ENCODE data around the gene PHRF1. TPM values are rescaled to one million over a fixed set of nuclear protein-coding genes. Genes with fewer than 3 reads are reported as not detected.
A peak's percentile ranks its signal among the peaks of the same experiment; 100 is the strongest.

PHRF1 gene
- total RNA-seq, 1 donor from 2014 or later: 38.3 TPM

DNA sequence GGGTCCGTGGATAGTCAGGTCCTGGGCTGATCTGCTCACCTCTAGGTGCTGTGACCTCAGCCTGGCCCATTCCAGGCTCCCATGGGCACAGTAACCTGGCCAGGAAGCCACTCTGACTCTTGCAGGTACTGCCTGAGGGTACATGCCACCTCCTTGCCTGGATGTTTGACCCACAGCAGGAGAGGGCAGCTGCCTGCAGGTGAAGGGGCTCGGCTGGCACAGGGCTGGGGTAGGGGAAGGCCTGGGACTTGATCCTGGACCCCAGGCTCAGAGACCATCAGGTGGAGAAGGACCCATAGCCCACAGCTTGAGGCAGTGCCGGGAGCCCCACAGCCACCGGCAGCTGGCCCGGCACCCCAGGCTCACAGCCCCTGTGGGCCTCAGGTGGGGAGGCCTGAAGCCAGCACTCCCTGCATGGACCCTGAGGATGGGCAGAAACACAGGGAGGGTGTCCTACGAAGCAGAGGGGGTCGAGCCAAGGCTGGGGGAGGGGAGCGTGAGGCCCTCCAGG lies 36.2 kb upstream of the PHRF1 start:
- H3K36me3 ChIP-seq (ENCODE audit: insufficient read depth, low read length): no peaks in the 10 kb centered on the region
- Mint-ChIP-seq H3K9me3 (ENCODE audit: unreplicated experiment) (no peaks in the 10 kb centered on the region), H3K27ac (ENCODE audit: unreplicated experiment) (peak overlapping the region; percentile 18), H3K4me1 (ENCODE audit: low read depth, unreplicated experiment) (peaks cover 4% of the 10 kb centered on the region), H3K4me3 (ENCODE audit: unreplicated experiment) (no peak overlapping the region), H3K36me3 (ENCODE audit: low read depth, unreplicated experiment) (peaks cover 2% of the 10 kb centered on the region), H3K27me3 (ENCODE audit: low read depth, unreplicated experiment) (peaks cover 6% of the 10 kb centered on the region)
- no peak overlapping the region for H3K27ac ChIP-seq (ENCODE audit: low read depth, low read length)
- no peaks in the 10 kb centered on the region for H3K9me3 ChIP-seq (ENCODE audit: insufficient read depth, low read depth, low read length)
- TF ChIP-seq EZH2 (IDR thresholded peaks at IDR 0.05; ENCODE audit: insufficient read depth, low read length) (no peak), CTCF (IDR thresholded peaks at IDR 0.05; ENCODE audit: insufficient read depth, low read depth, low read length) (no peak)
- H3K27me3 ChIP-seq (ENCODE audit: insufficient read depth, low read length): no peaks in the 10 kb centered on the region
- H3K4me3 ChIP-seq (ENCODE audit: insufficient read depth, low read depth, low read length): no peak overlapping the region
- no peaks in the 10 kb centered on the region for H4K20me1 ChIP-seq (ENCODE audit: insufficient read depth, low read length)
- FAIRE-seq: no peak
- DNase-seq (ENCODE audit: low read depth): no peak
- H3K4me2 ChIP-seq (ENCODE audit: low read length): no peak overlapping the region
- H2AFZ ChIP-seq (ENCODE audit: low read depth, low read length): no peak overlapping the region
- H3K79me2 ChIP-seq (ENCODE audit: insufficient read depth, low read length): no peaks in the 10 kb centered on the region
- H3K4me1 ChIP-seq (ENCODE audit: insufficient read depth, low read length): peaks cover 15% of the 10 kb centered on the region
- no peak overlapping the region for H3K9ac ChIP-seq (ENCODE audit: low read length)

DNA sequence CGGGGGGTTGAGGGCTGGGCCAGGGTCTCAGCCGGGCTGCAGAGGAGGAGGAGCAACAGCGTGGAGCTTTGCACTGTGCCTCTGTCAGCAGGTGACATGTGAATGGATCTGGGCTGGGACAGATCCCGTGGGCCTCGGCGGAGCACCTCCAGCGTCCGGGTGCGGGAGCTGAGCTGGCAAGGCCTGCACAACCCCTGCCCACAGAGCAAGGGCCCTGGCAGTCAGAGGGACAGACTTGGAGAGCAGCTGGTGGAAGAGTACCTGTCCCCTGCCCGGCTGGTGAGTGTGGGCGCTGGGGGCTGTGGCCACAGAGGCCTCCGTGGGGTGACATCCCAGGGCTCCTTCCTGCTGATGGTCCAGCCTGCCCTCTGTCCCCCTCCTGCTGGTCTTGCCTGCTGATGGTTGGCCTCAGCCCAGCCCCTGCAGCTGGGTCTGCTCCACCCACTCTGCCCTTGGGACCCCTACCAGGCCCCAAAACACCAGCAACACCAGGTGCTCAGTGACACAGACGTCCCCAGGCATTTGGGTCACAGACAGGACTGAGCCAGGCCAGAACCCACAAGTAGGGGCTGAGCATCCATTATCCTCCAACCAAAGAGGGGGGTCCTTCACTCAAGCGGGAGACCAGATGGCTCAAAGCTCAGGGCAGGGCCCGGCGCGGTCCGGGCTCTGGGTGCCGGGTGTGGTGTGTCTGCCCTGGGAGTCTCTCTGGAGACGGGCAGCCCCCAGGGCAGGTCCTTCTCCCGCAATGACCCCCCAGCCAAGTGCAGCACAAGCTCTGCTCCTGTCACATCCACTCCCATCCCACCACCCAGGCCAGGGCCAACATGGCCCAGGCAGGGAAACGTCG lies 35.5 kb upstream of the PHRF1 start:
- peaks cover 2% of the 10 kb centered on the region for H3K36me3 Mint-ChIP-seq (ENCODE audit: low read depth, unreplicated experiment)
- H3K4me1 Mint-ChIP-seq (ENCODE audit: low read depth, unreplicated experiment): peaks cover 4% of the 10 kb centered on the region
- no peaks in the 10 kb centered on the region for H3K9me3 Mint-ChIP-seq (ENCODE audit: unreplicated experiment)
- no peak for TF ChIP-seq CTCF (IDR thresholded peaks at IDR 0.05; ENCODE audit: insufficient read depth, low read depth, low read length)
- no peak for TF ChIP-seq EZH2 (IDR thresholded peaks at IDR 0.05; ENCODE audit: insufficient read depth, low read length)
- Histone ChIP-seq H3K4me1 (ENCODE audit: insufficient read depth, low read length) (peaks cover 15% of the 10 kb centered on the region), H3K79me2 (ENCODE audit: insufficient read depth, low read length) (no peaks in the 10 kb centered on the region), H3K36me3 (ENCODE audit: insufficient read depth, low read length) (no peaks in the 10 kb centered on the region), H3K27me3 (ENCODE audit: insufficient read depth, low read length) (no peaks in the 10 kb centered on the region), H3K4me3 (ENCODE audit: insufficient read depth, low read depth, low read length) (no peak overlapping the region), H3K9ac (ENCODE audit: low read length) (no peak overlapping the region), H4K20me1 (ENCODE audit: insufficient read depth, low read length) (no peaks in the 10 kb centered on the region), H2AFZ (ENCODE audit: low read depth, low read length) (no peak overlapping the region), H3K27ac (ENCODE audit: low read depth, low read length) (no peak overlapping the region), H3K9me3 (ENCODE audit: insufficient read depth, low read depth, low read length) (no peaks in the 10 kb centered on the region), H3K4me2 (ENCODE audit: low read length) (no peak overlapping the region)
- FAIRE-seq (no peak), DNase-seq (ENCODE audit: low read depth) (no peak)
- H3K27ac Mint-ChIP-seq (ENCODE audit: unreplicated experiment): no peak overlapping the region
- no peak overlapping the region for H3K4me3 Mint-ChIP-seq (ENCODE audit: unreplicated experiment)
- H3K27me3 Mint-ChIP-seq (ENCODE audit: low read depth, unreplicated experiment): peaks cover 6% of the 10 kb centered on the region

- Histone ChIP-seq H3K4me3 (ENCODE audit: insufficient read depth, low read depth, low read length) (no peak overlapping the region), H3K79me2 (ENCODE audit: insufficient read depth, low read length) (no peaks in the 10 kb centered on the region), H3K4me2 (ENCODE audit: low read length) (no peak overlapping the region), H3K4me1 (ENCODE audit: insufficient read depth, low read length) (peaks cover 12% of the 10 kb centered on the region), H3K36me3 (ENCODE audit: insufficient read depth, low read length) (no peaks in the 10 kb centered on the region), H3K9ac (ENCODE audit: low read length) (no peak overlapping the region), H4K20me1 (ENCODE audit: insufficient read depth, low read length) (no peaks in the 10 kb centered on the region), H3K27ac (ENCODE audit: low read depth, low read length) (no peak overlapping the region), H2AFZ (ENCODE audit: low read depth, low read length) (no peak overlapping the region), H3K9me3 (ENCODE audit: insufficient read depth, low read depth, low read length) (no peaks in the 10 kb centered on the region), H3K27me3 (ENCODE audit: insufficient read depth, low read length) (no peaks in the 10 kb centered on the region)
- FAIRE-seq (no peak), DNase-seq (ENCODE audit: low read depth) (no peak)
- Mint-ChIP-seq H3K4me3 (ENCODE audit: unreplicated experiment) (no peak overlapping the region), H3K4me1 (ENCODE audit: low read depth, unreplicated experiment) (peaks cover under 1% of the 10 kb centered on the region), H3K27ac (ENCODE audit: unreplicated experiment) (no peak overlapping the region), H3K27me3 (ENCODE audit: low read depth, unreplicated experiment) (peaks cover 6% of the 10 kb centered on the region), H3K36me3 (ENCODE audit: low read depth, unreplicated experiment) (peaks cover 2% of the 10 kb centered on the region), H3K9me3 (ENCODE audit: unreplicated experiment) (no peaks in the 10 kb centered on the region)
- TF ChIP-seq CTCF (IDR thresholded peaks at IDR 0.05; ENCODE audit: insufficient read depth, low read depth, low read length) (no peak), EZH2 (IDR thresholded peaks at IDR 0.05; ENCODE audit: insufficient read depth, low read length) (no peak)
These were observed 34.8 kb upstream of the PHRF1 start for GRCh38 chr11:541433-541885.
